Measurements from ENCODE around the gene EVX2.

EVX2 gene

DNA sequence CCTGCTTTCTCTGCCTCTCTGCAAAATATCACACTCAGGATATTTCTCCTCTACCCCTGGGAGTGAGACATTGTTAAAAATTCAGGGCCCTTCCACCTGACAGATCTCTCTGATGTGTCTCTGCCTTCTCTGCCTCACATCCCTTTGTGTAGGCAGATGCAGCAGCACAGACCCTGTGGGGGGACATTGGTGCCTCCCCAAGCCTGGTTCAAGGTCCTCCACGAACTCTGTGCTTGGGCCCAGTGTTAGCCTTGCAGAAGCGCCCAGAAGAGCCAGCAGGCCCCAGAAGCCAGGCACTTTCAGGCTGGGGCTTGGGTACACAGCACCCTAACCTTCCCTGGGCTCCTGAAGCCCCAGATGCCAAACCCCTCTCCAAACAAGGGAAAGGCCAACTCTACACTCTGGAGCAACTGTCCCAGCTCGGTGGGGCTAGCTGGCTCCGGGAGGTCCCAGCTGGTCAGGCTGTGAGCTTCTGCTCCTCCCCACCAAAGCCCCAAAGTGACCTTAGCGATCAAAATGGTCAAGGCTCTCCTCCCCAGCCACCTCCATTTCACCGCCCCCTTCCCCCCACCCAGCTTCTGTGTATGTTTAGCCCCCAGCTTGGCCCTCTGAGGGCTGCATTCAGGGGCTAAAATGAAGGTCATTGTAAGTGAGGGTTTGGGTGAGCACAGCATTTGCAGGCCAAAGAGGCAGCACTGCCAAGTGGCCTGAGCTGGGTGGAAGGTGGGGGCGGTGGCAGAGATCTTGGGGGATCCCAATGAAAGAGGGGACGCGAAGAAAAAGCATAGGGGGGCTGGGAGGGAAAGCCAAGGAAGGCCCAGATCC, 41.4 kb upstream of the EVX2 start:
- Histone ChIP-seq H3K36me3 (ENCODE audit: insufficient read depth) (no peaks in the 10 kb centered on the region), H4K20me1 (ENCODE audit: insufficient read depth) (no peaks in the 10 kb centered on the region), H3K27ac (no peak overlapping the region), H3K4me1 (ENCODE audit: low read depth, poor library complexity, severe bottlenecking) (no peaks in the 10 kb centered on the region), H3K9ac (no peak overlapping the region), H3K27me3 (ENCODE audit: insufficient read depth, low read depth) (no peaks in the 10 kb centered on the region), H3K79me2 (ENCODE audit: insufficient read depth, low read depth) (no peaks in the 10 kb centered on the region), H2AFZ (ENCODE audit: low read depth) (no peak overlapping the region), H3K4me3 (IDR thresholded peaks at IDR 0.05; ENCODE audit: insufficient read depth, low read depth, low read length) (no peak overlapping the region), H3K4me2 (no peak overlapping the region)
- TF ChIP-seq, protein P1, sequence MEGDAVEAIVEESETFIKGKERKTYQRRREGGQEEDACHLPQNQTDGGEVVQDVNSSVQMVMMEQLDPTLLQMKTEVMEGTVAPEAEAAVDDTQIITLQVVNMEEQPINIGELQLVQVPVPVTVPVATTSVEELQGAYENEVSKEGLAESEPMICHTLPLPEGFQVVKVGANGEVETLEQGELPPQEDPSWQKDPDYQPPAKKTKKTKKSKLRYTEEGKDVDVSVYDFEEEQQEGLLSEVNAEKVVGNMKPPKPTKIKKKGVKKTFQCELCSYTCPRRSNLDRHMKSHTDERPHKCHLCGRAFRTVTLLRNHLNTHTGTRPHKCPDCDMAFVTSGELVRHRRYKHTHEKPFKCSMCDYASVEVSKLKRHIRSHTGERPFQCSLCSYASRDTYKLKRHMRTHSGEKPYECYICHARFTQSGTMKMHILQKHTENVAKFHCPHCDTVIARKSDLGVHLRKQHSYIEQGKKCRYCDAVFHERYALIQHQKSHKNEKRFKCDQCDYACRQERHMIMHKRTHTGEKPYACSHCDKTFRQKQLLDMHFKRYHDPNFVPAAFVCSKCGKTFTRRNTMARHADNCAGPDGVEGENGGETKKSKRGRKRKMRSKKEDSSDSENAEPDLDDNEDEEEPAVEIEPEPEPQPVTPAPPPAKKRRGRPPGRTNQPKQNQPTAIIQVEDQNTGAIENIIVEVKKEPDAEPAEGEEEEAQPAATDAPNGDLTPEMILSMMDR (conservative IDR thresholded peaks at IDR 0.05; ENCODE audit: low read depth, low read length), result no peak

DNA sequence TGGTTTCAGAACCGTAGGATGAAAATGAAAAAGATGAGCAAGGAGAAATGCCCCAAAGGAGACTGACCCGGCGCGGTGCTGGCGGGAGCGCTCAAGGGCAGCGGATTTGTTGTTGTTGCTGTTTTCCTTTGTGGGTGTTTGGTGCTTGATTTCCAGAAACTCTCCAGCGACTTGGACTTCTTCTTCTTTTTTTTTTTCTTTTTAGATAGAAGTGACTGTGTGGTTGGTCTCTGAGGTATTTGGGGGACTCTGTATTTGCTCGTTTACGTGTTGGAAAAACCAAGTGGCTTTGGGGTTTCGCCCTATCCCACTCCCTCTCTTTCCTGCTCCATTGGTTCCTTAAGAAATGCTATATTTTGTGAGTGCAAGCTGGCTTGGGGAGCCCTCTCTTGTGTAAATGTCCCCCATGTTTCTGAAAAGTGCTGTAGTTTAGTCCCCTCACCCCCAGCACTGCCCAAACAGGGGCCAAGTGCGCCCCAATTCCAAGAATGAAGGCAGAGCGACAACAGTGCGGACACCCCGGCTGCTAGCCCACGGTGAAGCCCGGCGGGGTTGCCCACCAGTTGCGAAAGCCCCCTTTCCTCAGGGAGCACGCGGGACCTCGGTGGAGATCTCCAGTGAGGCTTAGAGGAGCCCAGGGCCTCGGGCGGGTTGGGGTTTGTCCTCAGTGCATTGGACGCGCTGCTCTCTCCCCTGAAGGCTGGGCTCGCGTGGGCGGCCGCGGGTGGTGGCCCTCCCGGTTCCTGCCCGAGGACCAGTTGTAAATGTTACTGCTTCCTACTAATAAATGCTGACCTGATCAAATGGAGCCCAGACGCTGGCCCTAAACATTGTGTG, 40.6 kb upstream of the EVX2 start:
- no peak overlapping the region for H3K27ac ChIP-seq
- no peaks in the 10 kb centered on the region for H3K79me2 ChIP-seq (ENCODE audit: insufficient read depth, low read depth)
- TF ChIP-seq, protein P1 (conservative IDR thresholded peaks at IDR 0.05; ENCODE audit: low read depth, low read length), result no peak
- H3K4me1 ChIP-seq (ENCODE audit: low read depth, poor library complexity, severe bottlenecking), result no peaks in the 10 kb centered on the region
- no peaks in the 10 kb centered on the region for H4K20me1 ChIP-seq (ENCODE audit: insufficient read depth)
- H3K27me3 ChIP-seq (ENCODE audit: insufficient read depth, low read depth), result no peaks in the 10 kb centered on the region
- no peak overlapping the region for H2AFZ ChIP-seq (ENCODE audit: low read depth)
- no peak overlapping the region for H3K9ac ChIP-seq
- no peak overlapping the region for H3K4me3 ChIP-seq (IDR thresholded peaks at IDR 0.05; ENCODE audit: insufficient read depth, low read depth, low read length)
- H3K4me2 ChIP-seq, result no peak overlapping the region
- H3K36me3 ChIP-seq (ENCODE audit: insufficient read depth), result no peaks in the 10 kb centered on the region

DNA sequence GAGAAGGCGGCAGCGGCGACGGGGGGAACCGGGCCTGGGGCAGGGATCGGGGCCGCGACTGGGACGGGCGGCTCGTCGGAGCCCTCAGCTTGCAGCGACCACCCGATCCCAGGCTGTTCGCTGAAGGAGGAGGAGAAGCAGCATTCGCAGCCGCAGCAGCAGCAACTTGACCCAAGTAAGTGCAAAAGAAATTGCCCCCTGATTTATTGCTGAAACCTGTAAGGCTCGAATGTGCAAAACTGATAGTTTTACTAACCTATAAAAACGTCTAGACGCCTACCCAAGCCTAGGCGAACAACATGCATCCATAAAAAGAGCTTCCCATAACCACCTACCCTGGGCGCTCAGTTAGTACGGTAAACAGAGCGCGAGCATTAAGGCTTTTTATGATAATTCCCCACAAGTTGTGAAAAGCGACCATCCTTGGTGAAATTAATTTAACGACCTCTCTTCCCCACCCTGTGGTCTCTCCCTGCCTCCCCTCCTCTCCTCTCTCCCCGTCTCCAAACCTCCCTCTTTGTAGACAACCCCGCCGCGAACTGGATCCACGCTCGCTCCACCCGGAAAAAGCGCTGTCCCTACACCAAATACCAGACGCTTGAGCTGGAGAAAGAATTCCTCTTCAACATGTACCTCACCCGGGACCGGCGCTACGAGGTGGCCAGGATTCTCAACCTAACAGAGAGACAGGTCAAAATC, 39.8 kb upstream of the EVX2 start:
- H3K4me2 ChIP-seq, result no peak overlapping the region
- no peak overlapping the region for H3K9ac ChIP-seq
- H2AFZ ChIP-seq (ENCODE audit: low read depth), result no peak overlapping the region
- TF ChIP-seq, protein P1 (conservative IDR thresholded peaks at IDR 0.05; ENCODE audit: low read depth, low read length), result no peak
- H3K27me3 ChIP-seq (ENCODE audit: insufficient read depth, low read depth), result no peaks in the 10 kb centered on the region
- H3K27ac ChIP-seq, result no peak overlapping the region
- no peaks in the 10 kb centered on the region for H4K20me1 ChIP-seq (ENCODE audit: insufficient read depth)
- H3K4me3 ChIP-seq (IDR thresholded peaks at IDR 0.05; ENCODE audit: insufficient read depth, low read depth, low read length), result no peak overlapping the region
- no peaks in the 10 kb centered on the region for H3K4me1 ChIP-seq (ENCODE audit: low read depth, poor library complexity, severe bottlenecking)
- no peaks in the 10 kb centered on the region for H3K79me2 ChIP-seq (ENCODE audit: insufficient read depth, low read depth)
- no peaks in the 10 kb centered on the region for H3K36me3 ChIP-seq (ENCODE audit: insufficient read depth)

DNA sequence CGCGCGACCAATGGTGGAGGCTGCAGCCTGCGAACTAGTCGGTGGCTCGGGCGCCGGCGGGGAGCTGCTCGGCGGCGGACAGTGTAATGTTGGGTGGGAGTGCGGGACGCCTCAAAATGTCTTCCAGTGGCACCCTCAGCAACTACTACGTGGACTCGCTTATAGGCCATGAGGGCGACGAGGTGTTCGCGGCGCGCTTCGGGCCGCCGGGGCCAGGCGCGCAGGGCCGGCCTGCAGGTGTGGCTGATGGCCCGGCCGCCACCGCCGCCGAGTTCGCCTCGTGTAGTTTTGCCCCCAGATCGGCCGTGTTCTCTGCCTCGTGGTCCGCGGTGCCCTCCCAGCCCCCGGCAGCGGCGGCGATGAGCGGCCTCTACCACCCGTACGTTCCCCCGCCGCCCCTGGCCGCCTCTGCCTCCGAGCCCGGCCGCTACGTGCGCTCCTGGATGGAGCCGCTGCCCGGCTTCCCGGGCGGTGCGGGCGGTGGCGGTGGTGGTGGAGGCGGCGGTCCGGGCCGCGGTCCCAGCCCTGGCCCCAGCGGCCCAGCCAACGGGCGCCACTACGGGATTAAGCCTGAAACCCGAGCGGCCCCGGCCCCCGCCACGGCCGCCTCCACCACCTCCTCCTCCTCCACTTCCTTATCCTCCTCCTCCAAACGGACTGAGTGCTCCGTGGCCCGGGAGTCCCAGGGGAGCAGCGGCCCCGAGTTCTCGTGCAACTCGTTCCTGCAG, 39.1 kb upstream of the EVX2 start, which contains the start of gene HOXD9:
Gene HOXD9, plus strand, starts transcription at position 37 of the 728 bp plus-strand sequence. Its CDS starts 50 bp downstream, at position 87.
- Histone ChIP-seq H3K27ac (no peak within 1 kb of the TSS), H3K36me3 (ENCODE audit: insufficient read depth) (no peaks in the 10 kb centered on the region), H2AFZ (ENCODE audit: low read depth) (no peak within 1 kb of the TSS), H3K4me3 (IDR thresholded peaks at IDR 0.05; ENCODE audit: insufficient read depth, low read depth, low read length) (no peak within 1 kb of the TSS), H3K79me2 (ENCODE audit: insufficient read depth, low read depth) (no peaks in the 10 kb centered on the region), H3K27me3 (ENCODE audit: insufficient read depth, low read depth) (no peaks in the 10 kb centered on the region), H4K20me1 (ENCODE audit: insufficient read depth) (no peaks in the 10 kb centered on the region), H3K4me1 (ENCODE audit: low read depth, poor library complexity, severe bottlenecking) (no peaks in the 10 kb centered on the region), H3K9ac (no peak within 1 kb of the TSS), H3K4me2 (no peak within 1 kb of the TSS)
- TF ChIP-seq, protein P1 (conservative IDR thresholded peaks at IDR 0.05; ENCODE audit: low read depth, low read length), result no peak

Data from KMS-11 (cell line).